ENCODE data around the gene ETHE1.

The ETHE1 gene

DNA sequence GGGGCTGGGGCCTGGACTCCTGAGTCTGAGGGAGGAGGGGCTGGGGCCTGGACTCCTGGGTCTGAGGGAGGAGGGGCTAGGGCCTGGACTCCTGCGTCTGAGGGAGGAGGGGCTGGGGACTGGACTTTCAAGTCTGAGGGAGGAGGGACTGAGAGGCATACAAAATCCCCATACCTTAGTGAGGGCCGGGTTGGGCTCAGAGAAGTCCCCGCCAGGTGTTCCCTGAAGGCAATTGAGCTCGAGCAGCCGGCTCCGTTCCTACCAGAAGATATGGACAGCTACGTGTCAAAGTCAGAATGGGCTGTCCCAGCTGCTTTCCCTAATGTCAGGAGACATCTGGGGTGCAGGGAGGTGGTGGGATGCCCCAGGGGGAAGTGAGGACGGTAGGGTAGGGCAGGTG lies 31.9 kb downstream of the ETHE1 start:
- H3K4me3 ChIP-seq (ENCODE audit: low read depth, low read length), result no peak overlapping the region
- no peak for DNase-seq (ENCODE audit: low read depth)
- TF ChIP-seq, protein P1, sequence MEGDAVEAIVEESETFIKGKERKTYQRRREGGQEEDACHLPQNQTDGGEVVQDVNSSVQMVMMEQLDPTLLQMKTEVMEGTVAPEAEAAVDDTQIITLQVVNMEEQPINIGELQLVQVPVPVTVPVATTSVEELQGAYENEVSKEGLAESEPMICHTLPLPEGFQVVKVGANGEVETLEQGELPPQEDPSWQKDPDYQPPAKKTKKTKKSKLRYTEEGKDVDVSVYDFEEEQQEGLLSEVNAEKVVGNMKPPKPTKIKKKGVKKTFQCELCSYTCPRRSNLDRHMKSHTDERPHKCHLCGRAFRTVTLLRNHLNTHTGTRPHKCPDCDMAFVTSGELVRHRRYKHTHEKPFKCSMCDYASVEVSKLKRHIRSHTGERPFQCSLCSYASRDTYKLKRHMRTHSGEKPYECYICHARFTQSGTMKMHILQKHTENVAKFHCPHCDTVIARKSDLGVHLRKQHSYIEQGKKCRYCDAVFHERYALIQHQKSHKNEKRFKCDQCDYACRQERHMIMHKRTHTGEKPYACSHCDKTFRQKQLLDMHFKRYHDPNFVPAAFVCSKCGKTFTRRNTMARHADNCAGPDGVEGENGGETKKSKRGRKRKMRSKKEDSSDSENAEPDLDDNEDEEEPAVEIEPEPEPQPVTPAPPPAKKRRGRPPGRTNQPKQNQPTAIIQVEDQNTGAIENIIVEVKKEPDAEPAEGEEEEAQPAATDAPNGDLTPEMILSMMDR (IDR thresholded peaks at IDR 0.05; ENCODE audit: control insufficient read depth, extremely low read depth, insufficient read depth), result no peak

DNA sequence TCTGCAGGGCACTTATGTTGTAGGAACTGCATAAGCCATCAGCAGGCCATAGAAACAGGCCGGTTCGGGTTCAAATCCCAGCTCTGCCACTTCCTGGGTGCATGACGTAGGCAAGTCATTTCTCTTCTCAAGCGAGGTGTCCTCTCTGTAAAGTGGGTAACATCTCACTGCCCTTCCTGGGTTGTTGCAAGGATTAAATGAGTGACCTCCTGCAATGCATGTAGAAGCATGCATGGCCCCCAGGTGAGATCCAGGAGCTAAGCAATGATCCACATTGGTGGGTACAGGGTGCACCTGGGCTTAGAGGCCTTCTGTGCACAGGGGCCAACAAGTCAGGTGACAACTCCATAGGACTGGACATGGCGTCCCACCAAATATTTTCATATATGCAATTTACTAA lies 36.2 kb downstream of the ETHE1 start:
- TF ChIP-seq, protein P1 (IDR thresholded peaks at IDR 0.05; ENCODE audit: control insufficient read depth, extremely low read depth, insufficient read depth), result no peak
- no peak overlapping the region for H3K4me3 ChIP-seq (ENCODE audit: low read depth, low read length)
- DNase-seq (ENCODE audit: low read depth), result no peak

DNA sequence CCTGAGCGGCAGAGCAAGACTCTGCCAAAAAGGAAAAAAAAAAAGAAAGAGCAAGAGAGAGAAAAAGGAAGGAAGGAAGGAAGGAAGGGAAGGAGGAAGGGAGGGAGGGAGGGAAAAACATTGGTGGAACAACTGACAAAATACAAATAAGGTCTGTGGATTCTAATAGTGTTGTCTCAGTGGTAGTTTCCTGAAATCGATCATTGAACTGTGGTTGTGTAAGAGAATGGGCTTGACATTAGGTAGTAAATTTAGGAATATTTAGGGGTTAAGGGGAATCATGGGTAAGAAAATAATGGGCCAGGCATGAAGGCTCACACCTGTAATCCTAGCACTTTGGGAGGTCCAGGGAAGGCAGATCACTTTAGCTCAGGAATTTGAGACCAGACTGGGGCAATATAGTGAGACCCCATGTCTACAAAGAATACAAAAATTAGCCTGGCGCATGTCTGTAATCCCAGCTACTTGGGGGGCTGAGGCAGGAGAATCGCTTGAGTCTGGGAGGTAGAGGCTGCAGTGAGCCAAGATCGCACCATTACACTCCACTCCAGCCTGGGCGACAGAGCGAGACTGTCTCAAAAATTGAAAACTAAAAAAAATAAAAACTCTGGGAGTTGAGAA lies 36.9 kb downstream of the ETHE1 start:
- DNase-seq (ENCODE audit: low read depth), result no peak
- H3K4me3 ChIP-seq (ENCODE audit: low read depth, low read length), result no peak overlapping the region
- TF ChIP-seq, protein P1 (IDR thresholded peaks at IDR 0.05; ENCODE audit: control insufficient read depth, extremely low read depth, insufficient read depth), result no peak

DNA sequence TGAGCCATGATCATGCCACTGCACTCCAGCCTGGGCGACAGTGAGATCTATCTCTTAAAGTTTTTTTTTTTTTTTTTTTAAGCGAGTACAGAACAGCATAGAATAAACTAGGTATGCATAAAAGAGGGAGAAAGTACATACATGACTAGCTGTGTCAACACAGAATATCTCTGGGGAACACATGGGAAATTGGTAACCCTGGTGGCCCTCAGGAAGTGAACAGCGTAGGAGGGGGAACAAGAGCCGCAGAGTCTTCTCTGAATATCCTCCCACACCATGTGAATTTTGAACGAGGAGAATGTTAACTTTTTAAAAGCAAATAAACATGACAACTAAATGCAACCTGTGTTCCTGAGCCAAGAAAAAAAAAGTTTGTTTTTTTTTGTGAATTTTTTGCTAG lies 37.7 kb downstream of the ETHE1 start:
- TF ChIP-seq, protein P1 (IDR thresholded peaks at IDR 0.05; ENCODE audit: control insufficient read depth, extremely low read depth, insufficient read depth), result no peak
- no peak for DNase-seq (ENCODE audit: low read depth)
- H3K4me3 ChIP-seq (ENCODE audit: low read depth, low read length), result no peak overlapping the region

DNA sequence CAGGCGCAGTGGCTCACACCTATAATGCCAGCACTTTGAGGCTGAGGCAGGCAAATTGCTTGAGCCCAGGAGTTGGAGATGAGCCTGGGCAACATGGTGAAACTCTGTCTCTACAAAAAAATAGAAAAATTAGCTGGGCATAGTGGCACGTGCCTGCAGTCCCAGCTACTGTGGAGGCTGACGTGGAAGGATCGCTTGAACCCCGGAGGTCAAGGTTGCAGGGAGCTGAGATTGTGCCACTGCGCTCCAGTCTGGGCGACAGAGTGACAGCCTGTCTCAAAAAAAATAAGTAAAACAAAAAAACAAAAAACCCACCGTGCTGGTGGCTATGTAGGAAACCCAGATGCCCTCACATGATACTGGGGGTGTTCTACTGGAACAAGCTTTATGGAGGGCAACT lies 38.8 kb downstream of the ETHE1 start:
- H3K4me3 ChIP-seq (ENCODE audit: low read depth, low read length), result no peak overlapping the region
- TF ChIP-seq, protein P1 (IDR thresholded peaks at IDR 0.05; ENCODE audit: control insufficient read depth, extremely low read depth, insufficient read depth), result no peak
- no peak for DNase-seq (ENCODE audit: low read depth)

DNA sequence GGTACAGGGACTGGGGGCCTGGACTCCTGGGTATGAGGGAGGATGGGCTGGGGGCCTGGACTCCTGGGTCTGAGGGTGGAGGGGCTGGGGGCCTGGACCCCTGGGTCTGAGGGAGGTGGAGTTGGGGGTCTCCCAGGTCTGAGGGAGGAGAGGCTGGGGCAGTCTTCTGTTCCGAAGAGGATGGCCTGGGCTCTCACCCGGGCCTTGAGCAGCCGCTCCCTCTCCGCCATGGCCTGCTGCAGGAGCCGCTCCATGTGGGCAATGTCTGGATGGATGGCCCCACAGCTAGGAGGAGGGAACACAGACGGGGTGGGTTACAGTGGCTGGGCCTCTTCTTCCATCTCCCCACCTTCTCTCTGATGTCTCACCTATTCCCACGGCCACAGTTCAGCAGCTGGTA lies 40.6 kb downstream of the ETHE1 start:
- no peak for DNase-seq (ENCODE audit: low read depth)
- no peak overlapping the region for H3K4me3 ChIP-seq (ENCODE audit: low read depth, low read length)
- TF ChIP-seq, protein P1 (IDR thresholded peaks at IDR 0.05; ENCODE audit: control insufficient read depth, extremely low read depth, insufficient read depth), result no peak

DNA sequence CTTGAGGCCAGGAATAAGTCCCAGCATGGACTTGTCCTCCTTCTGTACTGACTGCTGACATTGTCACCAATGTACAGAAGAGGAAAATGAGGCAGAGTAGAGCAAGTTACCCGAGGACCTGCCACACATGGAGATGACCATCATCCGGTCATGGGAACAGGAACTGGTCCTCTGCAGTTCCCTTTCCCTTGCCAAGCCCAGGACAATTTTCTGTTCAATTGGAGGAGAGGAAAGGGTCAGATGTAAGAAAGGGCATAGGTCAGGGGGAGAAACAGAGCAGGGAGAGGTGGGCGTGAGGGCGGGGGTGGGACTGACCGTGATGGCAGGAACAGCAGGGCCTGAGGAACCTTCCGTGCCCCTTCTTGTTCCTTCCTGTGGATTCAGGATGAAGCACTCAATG lies 41.0 kb downstream of the ETHE1 start:
- TF ChIP-seq, protein P1 (IDR thresholded peaks at IDR 0.05; ENCODE audit: control insufficient read depth, extremely low read depth, insufficient read depth), result no peak

More for the DNA sequence above, 41.0 kb downstream of the ETHE1 start:
- DNase-seq (ENCODE audit: low read depth), result no peak
- no peak overlapping the region for H3K4me3 ChIP-seq (ENCODE audit: low read depth, low read length)

Measured in LNCaP clone FGC (cell line).